Activated CD4-positive, alpha-beta T cell treated with anti-CD3 and anti-CD28 coated beads, Interleukin-2, amount 50 U/mL, for 48 hours (primary cell): ENCODE results near the gene LMF2.

Source experiments
- DNase-seq, 2 experiments: peaks; one replicate each; pipeline ENCODE4 v3.0.0-alpha.2; 2020

Gene LMF2

DNA sequence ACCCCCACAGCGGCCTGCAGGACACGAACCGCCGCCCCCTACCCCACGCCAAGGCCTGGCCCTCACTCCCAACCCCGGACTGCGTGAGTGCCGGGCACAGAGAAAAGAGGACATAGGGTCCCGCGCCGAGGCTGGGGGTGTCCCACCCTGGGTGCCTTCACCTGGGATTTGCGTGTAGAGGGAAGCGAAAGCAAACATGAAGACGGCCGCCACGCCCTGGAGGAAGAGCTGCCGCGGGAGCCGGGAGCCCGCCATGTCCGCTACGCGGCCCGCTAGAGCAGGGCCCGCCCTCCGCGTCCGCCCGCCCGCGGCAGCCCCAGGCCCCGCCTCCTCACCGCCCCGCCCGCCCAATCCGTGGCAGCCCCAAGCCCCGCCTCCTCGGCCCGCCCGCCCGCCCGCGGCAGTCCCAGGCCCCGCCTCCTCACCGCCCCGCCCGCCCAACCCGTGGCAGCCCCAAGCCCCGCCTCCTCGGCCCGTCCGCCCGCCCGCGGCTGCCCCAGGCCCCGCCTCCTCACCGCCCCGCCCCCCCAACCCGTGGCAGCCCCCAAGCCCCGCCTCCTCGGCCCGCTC lies at the start of gene LMF2:
LMF2 (minus strand) TSS at position 282 of the 570 bp plus-strand sequence; CDS start at position 255, 27 bp downstream.
- peak; percentile 94 for DNase-seq

- DNase-seq: no peak
Observed at GRCh38 chr22:50556703-50557102, 49.2 kb upstream of the LMF2 start.

- DNase-seq: no peak
Observed at GRCh38 chr22:50553310-50553709, 45.8 kb upstream of the LMF2 start.

DNA sequence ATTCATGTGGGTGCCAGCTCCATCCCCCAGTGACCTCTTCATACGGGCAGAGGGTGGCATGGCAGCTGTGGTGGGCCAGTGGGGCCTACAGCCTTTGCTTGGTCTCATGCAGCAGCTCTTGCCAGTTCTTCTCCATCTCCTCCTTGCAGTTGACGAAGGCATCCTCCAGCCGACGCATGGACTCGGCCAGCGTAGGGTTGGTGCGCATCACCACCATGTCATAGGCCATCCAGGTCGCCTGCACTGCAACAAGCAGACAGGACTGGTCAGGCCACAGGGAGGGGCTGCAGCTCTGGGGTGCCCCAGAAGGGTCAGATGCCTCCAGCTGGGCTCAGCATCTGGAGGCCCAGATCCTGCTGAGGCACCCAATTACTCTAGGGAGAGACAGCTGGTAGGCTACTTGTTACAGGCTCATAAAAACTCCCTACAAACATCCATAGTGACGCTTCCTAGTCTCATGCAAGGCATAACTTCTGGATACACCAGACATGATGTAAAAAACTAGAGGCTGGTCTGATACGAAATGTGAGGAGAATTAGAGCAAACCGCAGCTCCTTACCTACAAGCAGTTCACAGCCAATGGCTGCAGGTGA lies 43.8 kb upstream of the LMF2 start:
- DNase-seq: no peak

GRCh38 chr22:50550395-50550794 lies 42.9 kb upstream of the LMF2 start:
- no peak for DNase-seq

DNA sequence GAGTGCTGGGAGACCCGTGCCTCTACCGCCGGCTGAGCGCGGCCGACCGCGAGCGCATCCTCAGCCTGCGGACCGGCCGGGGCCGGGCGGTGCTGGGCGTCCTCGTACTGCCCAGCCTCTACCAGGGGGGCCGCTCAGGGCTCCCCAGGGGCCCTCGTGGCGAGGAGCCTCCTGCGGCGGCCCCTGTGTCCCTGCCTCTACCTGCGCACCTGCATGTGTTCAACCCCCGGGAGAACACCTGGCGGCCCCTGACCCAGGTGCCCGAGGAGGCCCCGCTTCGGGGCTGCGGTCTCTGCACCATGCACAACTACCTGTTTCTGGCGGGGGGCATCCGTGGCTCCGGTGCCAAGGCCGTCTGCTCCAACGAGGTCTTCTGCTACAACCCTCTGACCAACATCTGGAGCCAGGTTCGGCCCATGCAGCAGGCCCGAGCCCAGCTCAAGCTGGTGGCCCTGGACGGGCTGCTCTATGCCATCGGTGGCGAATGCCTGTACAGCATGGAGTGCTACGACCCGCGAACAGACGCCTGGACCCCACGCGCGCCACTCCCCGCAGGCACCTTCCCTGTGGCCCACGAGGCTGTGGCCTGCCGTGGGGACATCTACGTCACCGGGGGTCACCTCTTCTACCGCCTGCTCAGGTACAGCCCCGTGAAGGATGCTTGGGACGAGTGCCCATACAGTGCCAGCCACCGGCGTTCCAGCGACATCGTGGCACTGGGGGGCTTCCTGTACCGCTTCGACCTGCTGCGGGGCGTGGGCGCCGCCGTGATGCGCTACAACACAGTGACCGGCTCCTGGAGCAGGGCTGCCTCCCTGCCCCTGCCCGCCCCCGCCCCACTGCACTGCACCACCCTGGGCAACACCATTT lies 41.7 kb upstream of the LMF2 start:
- no peak for DNase-seq

GRCh38 chr22:50548040-50548920 lies 40.8 kb upstream of the LMF2 start:
- DNase-seq: peak; percentile 65 to 67

DNA sequence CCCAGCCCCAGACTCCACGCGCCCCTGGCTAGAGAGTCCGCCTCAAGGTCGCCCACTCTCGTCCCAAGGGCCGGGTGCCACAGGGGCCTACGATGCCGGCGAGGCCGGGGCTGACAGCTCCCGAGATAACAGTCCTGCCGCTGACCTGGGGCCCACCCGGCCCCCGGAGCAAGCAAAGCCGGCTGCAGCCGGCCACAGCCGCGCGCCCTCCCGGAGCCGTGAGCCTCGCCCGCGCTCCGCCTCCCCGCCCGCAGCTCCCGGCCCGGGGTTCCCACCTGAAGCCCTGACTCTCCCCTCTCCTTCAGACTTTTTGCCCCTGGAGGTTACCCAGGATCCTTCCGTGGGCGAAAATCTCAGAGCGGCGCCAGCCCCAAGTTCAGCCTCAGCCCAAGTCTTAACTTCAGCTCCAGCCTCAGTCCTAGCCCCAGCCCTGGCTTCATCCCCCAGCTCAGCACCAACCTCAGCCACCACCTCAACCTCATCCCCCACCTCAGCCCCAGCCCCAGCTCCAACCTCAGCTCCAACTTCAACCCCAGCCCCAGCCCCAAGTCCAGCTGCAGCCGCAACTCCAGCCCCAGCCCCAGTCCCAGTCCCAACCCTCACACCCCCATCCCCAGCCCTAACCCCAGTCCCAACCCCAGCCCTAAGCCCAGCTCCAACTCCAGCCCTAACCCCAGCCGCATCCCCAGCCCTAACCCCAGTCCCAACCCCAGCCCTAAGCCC lies 39.9 kb upstream of the LMF2 start:
- DNase-seq: no peak

- DNase-seq: no peak
Observed at GRCh38 chr22:50546326-50547262, 39.1 kb upstream of the LMF2 start.

DNA sequence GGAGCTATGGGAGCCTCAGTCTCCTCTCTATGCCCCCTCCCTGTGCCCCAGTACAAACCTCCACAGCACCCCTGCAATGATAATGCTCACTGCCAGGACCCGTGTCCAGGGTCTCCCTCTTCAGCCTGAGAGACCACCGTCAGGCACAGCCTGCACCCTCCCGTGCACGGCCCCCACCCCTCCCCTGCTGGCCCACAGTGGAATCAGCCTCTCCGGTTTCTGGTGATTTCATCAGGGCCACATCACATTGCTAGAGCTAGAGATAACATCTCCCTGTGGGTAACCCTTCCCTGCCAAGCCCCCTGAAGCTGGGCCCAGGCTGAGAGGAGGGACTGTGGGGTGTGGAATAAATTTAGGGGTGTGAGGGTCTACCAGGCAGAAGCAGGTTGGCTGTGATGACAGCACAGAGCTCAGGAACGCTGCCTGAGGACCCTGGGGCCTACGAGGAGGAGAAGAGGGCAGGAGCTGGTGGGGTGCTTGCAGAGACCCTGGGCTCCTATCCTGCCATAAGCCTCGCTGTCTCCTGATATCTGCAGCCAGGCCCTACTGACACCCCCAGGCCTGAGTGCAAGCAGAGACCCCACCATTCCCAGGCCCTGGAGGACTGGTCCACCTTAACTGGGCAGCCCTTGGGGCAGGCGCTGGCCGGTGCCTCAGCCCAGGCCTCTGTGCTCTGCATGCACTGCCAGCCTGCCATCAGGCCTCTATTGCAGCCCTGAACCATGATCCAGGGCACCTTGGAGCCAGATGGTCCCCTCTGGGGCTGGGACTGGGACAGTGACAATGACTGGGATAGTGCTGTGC lies 38.2 kb upstream of the LMF2 start, which contains the start of gene KLHDC7B:
KLHDC7B (plus strand) TSS at position 378 of the 804 bp plus-strand sequence; CDS start at position 723, 345 bp downstream.
- DNase-seq: peak in 1 of 2 experiments; percentile 46

- peak in 1 of 2 experiments; percentile 51 for DNase-seq
Observed at GRCh38 chr22:50544746-50545253, 37.3 kb upstream of the LMF2 start.

DNA sequence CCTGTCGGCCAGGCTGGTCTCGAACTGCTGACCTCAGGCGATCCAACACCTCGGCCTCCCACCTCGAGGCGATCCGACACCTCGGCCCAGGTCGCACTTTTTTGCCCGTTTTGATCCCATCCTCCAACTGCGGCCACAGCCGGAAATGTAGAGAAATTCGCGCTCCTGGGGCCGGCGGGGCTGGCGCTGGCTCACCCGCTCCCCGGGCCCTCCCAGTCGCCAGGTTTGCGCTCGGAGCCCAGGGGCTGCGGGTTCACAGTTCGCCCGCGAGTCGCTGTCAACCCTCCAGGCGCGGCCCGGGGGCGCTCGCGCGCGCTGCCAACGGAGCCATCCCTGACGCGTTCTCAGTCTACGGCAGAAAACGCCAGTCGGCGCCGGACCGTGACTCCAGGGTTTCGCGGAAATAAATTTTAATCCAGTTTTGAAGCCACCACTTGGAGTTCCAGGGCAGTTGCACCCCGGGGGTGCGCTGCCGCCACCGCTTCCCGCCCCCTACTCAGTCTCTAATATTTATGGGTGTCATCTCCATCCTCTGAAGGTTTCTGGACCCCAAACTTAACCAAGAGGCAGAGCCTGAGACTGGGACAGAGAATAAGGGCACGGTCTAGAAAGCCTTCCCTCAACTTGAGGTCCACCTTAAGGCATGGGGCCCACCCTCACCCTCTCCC lies 36.7 kb upstream of the LMF2 start:
- DNase-seq: peak; percentile 89 to 90

- peak in 1 of 2 experiments; percentile 66 for DNase-seq
Observed at GRCh38 chr22:50542416-50542927, 35.0 kb upstream of the LMF2 start.

DNA sequence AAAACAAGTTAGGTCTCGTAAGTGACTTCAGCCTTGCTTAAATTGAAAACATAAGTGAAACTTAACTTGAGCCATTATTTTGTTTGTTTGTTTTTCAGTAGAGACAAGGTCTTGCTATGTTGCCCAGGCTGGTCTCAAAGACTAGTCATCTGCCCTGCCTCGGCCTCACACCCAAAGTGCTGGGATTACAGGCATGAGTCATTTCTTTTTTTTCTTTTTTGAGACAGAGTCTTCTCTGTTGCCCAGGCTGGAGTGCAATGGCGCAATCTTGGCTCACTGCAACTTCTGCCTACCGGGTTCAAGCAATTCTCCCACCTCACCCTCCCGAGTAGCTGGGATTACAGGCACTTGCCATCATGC lies 34.1 kb upstream of the LMF2 start:
- DNase-seq: peak in 1 of 2 experiments; percentile 58

- no peak for DNase-seq
Observed at GRCh38 chr22:50540381-50540780, 32.9 kb upstream of the LMF2 start.

GRCh38 chr22:50537765-50538164 lies 30.3 kb upstream of the LMF2 start:
- no peak for DNase-seq

DNA sequence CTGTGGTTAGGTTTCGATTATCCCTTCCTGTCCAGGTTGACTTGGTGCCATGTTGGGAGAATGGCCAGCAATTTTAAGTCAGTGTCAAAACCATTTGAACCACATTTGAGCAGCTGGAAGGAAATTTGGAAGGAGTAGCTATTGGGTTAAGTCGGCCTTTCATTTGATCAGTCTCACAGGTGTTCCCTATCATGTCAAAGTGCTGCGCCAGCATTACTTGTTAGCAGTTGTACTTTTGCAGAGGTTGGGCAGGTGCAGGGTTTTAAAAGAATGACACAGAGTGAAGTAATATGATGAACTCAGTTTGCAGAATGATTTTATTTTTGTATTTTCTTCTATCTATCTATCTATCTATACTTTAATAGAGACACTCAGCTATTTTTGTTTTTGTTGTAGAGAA lies 28.7 kb upstream of the LMF2 start:
- no peak for DNase-seq

GRCh38 chr22:50535113-50535512 lies 27.6 kb upstream of the LMF2 start:
- no peak for DNase-seq
